GM19455 (cell line): ENCODE data around the gene COTL1.

Experiments
- ATAC-seq: cut with Tn5 transposase; IDR thresholded peaks from one replicate; pipeline ENCODE4 v1.9.1; 2021; ENCODE audit not compliant: unreplicated experiment

Gene COTL1, protein sequence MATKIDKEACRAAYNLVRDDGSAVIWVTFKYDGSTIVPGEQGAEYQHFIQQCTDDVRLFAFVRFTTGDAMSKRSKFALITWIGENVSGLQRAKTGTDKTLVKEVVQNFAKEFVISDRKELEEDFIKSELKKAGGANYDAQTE

DNA sequence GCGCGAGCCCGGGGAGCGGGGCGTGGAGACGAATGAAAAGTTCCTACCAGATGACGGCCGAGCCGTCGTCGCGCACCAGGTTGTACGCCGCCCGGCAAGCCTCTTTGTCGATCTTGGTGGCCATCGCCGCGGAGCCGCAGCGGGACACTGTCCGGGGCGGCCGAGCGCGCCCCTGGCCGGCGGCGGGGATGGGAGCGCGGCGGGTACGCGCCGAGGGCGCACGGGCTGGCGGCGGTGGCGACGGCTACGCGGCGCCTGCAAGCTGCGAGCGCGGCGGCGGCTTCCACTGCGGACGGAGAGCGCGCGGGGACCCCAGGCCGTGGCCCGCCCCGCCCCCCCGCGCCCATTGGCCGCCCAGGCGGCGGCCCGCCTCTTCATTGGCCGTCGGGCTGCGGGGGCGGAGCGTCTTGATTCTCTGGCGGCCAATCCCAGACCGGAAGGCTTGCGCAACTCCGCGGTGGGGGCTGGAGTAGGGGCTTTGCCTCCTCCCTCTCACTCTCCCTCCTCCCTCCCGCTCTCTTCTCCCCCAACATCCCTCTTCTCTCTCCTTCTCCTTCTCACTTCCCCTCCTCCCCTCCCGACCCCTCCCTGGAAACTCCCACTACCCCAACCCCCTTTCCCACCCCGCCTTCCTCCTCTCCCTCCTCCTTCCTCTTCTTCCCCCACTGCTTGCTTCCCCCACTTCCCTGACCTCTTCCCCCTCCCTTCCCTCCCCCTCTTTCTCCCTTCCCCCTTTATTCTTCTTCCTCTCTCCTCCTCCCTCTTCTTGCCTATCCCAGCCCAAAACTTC is at the start of gene COTL1:
Gene COTL1, minus strand, starts transcription at position 288 of the 790 bp plus-strand sequence. Its CDS starts 164 bp downstream, at position 124.
- peak; percentile 84 for ATAC-seq

- no peak for ATAC-seq
Observed at GRCh38 chr16:84665843-84666242, 48.0 kb upstream of the COTL1 start.

- ATAC-seq, result no peak
Observed at GRCh38 chr16:84665359-84665758, 47.5 kb upstream of the COTL1 start.

DNA sequence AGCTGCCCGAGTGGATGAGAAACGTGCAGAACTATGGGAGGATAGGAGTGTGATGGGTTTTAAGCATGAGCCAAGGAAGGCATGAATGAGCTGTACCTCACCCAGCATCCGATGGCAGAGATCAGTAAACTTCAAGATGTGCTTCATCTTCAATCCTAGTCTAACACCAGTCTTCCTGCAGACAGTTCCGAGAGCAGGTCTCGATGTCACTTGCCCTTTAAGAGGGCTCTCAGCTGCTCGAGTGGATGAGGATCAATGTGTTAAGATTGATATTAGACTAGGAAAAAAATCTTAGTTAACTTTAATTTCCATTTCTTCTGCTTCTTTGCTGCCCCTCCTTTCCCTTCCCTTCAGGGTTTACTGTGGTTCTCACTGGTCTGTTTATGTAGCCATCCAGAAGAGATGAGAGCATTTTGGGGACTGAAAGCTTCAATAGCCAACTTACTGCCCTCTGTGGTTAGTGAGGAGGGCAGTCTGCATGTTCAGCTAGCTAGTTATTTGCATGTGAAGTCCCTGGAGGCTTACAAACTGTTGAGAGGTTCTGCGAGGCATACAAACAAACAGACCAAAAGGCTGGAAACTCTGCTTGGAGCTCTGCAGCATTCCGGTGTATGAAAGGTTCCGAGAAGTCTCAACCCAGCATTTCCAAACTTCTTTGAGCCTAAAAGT is 45.7 kb upstream of the COTL1 start:
- ATAC-seq, result no peak

DNA sequence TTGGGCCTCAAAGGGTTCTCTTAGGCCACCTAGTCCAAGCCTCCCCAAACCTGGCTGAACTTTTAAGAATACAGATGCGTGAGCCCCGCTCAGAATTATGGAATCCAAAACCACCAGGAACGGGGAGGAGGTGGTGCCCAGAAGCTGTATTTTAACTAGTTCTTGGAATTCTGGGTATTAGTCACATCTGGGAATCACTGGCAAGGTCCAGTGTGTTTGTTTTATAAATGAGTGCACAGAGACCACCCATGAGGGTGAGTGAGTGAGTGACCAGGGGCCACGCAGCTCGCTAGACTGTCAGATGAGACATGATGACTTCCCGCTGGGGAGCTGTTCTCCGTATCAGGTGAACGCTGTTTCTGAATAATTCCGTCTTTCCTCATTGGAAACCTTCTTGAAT is 44.6 kb upstream of the COTL1 start:
- ATAC-seq, result no peak

DNA sequence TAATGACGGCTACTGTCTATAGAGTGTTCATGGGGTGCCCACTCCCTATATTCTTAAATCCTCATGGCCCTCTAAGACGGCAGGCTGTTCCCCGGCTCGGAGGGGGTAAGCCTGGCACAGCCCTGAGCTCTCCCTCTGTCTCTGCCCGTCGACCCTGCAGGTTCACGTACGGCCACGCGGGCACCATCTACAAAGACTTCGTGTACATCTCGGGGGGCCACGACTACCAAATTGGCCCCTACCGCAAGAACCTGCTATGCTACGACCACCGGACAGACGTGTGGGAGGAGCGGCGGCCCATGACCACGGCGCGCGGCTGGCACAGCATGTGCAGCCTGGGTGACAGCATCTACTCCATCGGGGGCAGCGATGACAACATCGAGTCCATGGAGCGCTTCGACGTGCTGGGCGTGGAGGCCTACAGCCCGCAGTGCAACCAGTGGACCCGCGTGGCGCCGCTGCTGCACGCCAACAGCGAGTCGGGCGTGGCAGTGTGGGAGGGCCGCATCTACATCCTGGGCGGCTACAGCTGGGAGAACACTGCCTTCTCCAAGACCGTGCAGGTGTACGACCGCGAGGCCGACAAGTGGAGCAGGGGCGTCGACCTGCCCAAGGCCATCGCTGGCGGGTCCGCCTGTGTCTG is 43.7 kb upstream of the COTL1 start:
- no peak for ATAC-seq

DNA sequence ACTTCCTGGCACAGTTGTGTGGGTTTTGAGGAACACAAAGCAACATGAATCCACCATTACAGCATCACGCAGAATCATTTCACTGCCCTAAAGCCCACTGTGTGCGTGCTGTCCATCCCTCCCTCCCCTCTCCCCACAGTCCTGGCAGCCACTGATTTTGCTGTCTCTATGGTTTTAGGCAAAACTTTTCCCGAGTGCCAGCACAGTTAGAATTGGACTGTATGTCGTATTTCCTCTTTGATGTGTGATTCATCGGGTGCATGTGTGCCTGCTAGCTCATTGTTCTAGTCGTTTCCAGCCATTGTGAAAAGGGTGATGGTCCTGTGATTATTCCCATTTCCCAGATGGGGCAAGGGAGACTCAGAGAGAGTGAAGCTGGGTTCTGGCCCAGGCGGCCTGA is 43.1 kb upstream of the COTL1 start:
- ATAC-seq, result no peak

- no peak for ATAC-seq
Observed at GRCh38 chr16:84659656-84660300, 41.9 kb upstream of the COTL1 start.

GRCh38 chr16:84658690-84659089 is 40.8 kb upstream of the COTL1 start:
- ATAC-seq, result no peak

DNA sequence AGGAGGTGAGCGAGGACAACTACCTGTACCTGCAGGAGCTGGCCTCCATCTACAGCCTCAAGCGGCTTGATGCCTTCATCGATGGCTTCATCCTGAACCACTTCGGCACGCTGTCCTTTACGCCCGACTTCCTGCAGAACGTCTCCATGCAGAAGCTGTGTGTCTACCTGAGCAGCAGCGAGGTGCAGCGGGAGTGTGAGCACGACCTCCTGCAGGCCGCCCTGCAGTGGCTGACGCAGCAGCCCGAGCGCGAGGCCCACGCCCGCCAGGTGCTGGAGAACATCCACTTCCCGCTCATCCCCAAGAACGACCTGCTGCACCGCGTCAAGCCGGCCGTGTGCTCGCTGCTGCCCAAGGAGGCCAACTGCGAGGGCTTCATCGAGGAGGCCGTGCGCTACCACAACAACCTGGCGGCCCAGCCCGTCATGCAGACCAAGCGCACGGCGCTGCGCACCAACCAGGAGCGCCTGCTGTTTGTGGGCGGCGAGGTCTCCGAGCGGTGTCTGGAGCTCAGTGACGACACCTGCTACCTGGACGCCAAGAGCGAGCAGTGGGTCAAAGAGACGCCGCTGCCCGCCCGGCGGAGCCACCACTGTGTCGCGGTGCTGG is 39.5 kb upstream of the COTL1 start:
- ATAC-seq, result no peak

DNA sequence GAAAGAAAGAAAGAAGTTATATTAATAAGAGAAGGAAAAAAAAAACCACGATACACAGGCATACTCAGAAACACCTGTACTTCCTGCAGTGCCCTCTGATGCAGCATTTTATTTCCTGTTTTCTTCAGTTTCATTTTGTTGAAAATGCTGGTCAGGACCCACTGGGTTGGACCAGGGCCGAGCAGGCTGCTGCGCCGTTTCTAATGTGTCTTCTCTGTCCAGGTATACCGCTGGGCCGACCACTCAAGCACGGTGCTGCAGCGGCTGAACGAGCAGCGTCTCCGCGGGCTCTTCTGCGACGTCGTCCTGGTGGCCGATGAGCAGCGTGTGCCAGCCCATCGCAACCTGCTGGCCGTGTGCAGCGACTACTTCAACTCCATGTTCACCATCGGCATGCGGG is 38.8 kb upstream of the COTL1 start:
- ATAC-seq, result no peak

- ATAC-seq, result no peak
Observed at GRCh38 chr16:84654998-84655397, 37.1 kb upstream of the COTL1 start.

- ATAC-seq, result no peak
Observed at GRCh38 chr16:84654238-84654637, 36.4 kb upstream of the COTL1 start.

DNA sequence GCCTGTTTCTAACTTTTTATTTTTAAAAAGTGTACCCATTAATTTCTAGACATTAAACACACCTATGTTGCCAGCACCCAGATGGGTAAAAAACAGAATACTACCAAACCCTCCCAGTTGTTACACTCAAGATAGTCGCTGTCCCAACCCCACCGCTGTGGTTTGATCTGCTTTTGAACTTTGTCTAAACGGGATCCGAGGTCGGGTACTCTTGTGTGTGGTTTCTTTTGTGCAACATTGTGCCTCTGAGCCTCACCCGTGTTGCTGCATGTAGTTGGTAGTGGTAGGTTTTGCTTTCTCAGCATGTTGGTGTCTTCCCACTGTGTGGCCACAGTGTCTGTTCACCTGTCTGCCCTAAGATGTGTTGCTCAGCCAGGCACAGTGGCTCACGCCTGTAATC is 34.7 kb upstream of the COTL1 start:
- no peak for ATAC-seq

DNA sequence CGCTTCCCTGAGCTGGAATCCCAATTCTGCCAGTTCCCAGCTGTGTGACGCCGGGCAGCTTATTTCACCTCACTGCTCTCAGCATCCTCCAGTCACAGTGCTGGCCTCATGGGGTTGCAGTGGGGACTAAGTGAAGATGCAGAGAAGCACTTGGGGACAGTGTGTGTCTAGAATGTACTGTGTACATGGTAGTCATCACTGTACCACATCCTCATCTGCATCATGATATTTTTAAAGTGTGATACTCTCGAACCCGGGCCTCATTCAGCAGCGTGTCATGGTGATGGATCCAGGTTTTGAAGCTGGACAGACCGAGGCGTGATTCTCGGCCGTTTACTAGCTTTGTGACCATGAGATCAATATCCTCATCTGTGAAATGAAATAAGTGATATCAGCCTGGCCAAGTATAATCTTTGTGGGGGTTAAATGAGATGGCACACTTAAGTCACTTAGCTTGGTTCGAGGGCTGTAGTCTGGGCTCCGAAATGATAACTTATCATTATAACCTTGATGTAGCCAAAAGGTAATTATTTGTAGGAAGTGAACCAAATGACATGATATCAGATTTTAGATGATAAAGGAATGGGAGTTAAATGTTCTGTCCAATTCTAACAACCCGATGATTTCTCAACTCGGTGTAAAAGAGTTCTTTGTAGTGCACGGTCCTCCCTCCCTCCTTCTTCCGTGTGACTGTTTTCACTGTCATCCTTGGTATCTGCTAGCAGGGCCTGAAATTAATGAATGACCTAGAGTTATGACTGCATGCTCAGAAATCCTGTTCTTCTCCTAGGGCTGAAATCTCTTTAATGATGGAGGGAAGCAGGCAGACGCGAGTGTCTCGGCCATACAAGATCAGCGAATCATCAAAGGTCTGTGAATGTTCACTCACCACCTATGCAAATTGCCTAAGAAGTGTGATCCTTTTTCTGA is 32.4 kb upstream of the COTL1 start:
- ATAC-seq, result no peak

DNA sequence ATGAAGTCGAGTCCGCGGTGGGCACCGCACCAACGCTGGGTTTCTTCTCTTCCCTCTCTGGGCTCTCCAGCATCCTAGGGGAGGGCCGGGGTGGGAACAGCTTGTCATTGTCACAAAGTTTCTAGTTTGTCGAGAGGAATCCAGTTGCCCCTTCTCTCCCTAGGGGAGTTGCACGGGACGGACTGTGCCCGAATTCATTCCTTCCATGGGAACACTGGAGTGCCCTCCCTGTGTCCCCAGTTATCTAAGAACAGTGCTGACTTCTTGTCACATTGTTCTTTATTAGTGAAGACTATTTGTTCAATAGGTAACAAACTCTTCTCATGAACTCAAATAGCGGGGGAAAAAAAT is 31.6 kb upstream of the COTL1 start:
- ATAC-seq, result no peak

DNA sequence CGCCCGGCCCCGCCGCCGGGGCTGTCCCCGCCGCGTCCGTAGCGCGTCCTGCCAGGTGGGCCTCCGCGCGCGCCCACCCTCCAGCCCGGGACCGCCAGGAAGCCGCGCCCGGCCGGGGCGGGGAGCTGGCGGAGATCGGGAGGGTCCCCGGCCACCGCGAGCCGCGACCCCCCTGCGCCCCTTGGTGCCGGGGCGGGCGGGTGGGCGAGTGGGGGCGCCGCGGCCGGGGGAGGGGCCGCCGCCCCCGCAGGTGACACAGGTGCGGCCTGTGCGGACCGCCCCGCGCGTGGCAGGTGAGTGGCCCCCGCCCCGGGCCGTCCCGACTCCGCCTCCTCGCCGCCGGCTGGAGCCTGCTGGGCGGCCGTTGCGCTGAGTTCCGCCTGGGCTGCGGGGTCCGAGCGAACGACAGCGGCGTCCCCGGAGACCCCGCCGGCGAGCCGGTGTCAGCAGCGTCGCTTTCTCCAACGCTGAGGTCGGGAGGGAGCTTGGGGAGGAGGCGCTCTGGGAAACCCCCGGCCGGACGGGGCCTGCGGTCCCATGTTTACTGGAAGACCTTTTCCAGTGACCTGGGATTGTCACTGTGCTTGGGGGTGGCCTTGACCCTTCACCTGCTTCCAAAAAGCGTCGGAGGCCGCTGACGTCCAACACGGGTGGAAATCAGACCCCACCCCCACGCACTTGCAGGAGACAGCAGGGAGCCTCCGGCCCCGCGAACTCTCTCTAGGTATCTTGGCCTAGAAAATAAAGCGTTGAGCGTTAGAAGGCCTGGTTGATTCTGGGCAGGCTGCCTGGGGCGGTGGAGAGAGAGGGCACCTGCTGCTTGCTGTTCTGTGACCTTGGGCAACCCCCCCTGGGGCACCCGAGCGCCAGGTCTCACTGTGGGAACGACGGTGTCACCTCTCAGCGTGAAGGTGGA is 31.0 kb upstream of the COTL1 start:
- ATAC-seq, result peak; percentile 78

GRCh38 chr16:84647828-84648594 is 30.1 kb upstream of the COTL1 start, which contains the start of gene KLHL36:
TSS of gene KLHL36 (plus strand) at chr16:84648511. CDS start at chr16:84650868, 2,357 bp downstream.
- peak; percentile 89 for ATAC-seq
